OCI-LY3 (cell line): ENCODE measurements around the gene ADIG.

Experiments
- H2AFZ ChIP-seq: fragments of 200-600, 300-600 bp; shearing (Covaris generic); 2 replicates; pipeline ENCODE4 v1.6.0; 2014; ENCODE audit warnings: antibody characterized with exemption, low read depth, low read length
- H3K27ac ChIP-seq: fragments of 200-600, 300-600 bp; sonication (generic); 2 replicates; pipeline ENCODE4 v1.5.1; 2014; ENCODE audit warnings: mild to moderate bottlenecking, low read length, moderate library complexity, mixed read lengths
- H3K27me3 ChIP-seq: fragments of 200-600, 300-600 bp; sonication (generic); 2 replicates; pipeline ENCODE4 v1.6.1; 2014; ENCODE audit warnings: low read depth, low read length, mixed read lengths
- H3K36me3 ChIP-seq: fragments of 200-600, 300-600 bp; sonication (generic); replicated peaks from 2 replicates; pipeline ENCODE3; 2014; ENCODE audit warnings: low read depth, low read length, mixed read lengths
- H3K4me1 ChIP-seq: fragments of 300-600, 200-600 bp; sonication (generic); 2 replicates; pipeline ENCODE4 v1.6.1; 2014; ENCODE audit warnings: low read length, mixed read lengths
- H3K4me2 ChIP-seq: fragments of 200-600, 300-600 bp; sonication (generic); 2 replicates; pipeline ENCODE4 v1.6.1; 2014; ENCODE audit warnings: low read length, mixed read lengths
- H3K4me3 ChIP-seq: fragments of 300-600, 200-600 bp; sonication (generic); 2 replicates; pipeline ENCODE4 v1.5.1; 2014; ENCODE audit warnings: antibody characterized with exemption, mild to moderate bottlenecking, low read length, moderate library complexity
- H3K79me2 ChIP-seq: fragments of 300-600, 200-600 bp; shearing (Covaris generic); 2 replicates; pipeline ENCODE4 v1.6.1; 2014; ENCODE audit warnings: mild to moderate bottlenecking, low read length, mixed read lengths
- H3K9ac ChIP-seq: fragments of 300-600, 200-600 bp; shearing (Covaris generic); 2 replicates; pipeline ENCODE4 v1.6.0; 2014; ENCODE audit warnings: mild to moderate bottlenecking, low read length, moderate library complexity
- H3K9me3 ChIP-seq: fragments of 200-600, 300-600 bp; shearing (Covaris generic); 2 replicates; pipeline ENCODE4 v1.6.1; 2014; ENCODE audit warnings: low read length, mixed read lengths; ENCODE audit not compliant: insufficient read depth
- H4K20me1 ChIP-seq: fragments of 200-600, 300-600 bp; sonication (generic); 2 replicates; pipeline ENCODE4 v1.6.1; 2016; ENCODE audit warnings: low read length, mixed read lengths; ENCODE audit not compliant: insufficient read depth
- EZH2phosphoT487 ChIP-seq: fragments of 200-600 bp; shearing (Covaris generic); IDR thresholded peaks from 2 replicates; pipeline ENCODE4 v1.6.1; 2018; ENCODE audit warnings: antibody characterized with exemption, mixed run types, low read depth
- TF ChIP-seq, protein P1 (sequence below): fragments of 200-600, 300-600 bp; sonication (generic); IDR thresholded peaks from 2 replicates; pipeline ENCODE4 v1.5.1; 2014; ENCODE audit warnings: antibody characterized with exemption, low read length, low read depth

Gene ADIG

DNA sequence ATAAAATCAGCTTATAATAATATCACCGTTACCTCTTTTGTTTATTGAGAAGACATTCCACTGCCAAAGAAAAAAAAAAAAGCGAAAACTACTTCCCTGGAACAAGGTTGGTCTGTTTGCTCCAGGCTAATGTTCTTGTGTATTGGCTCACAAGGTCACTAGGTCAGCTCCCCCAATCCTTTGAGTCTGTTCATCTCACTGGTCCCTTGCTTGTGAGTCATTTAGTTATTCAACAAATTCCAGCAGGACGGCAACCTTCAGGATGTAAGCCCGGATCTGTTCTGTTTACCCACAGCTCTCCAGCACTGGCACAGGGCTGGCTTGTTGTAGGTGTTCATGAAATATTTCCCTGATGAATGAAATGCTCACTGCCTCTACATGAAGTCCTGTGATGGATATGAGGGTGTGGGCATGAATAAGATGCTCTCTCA is 23.9 kb downstream of the ADIG start:
- Histone ChIP-seq H3K9ac (no peak overlapping the region), H3K4me2 (no peak overlapping the region), H4K20me1 (no peaks in the 10 kb centered on the region), H3K79me2 (no peaks in the 10 kb centered on the region), H3K27ac (no peak overlapping the region), H3K4me3 (no peak overlapping the region), H3K27me3 (peaks cover 49% of the 10 kb centered on the region), H2AFZ (no peak overlapping the region), H3K9me3 (no peaks in the 10 kb centered on the region), H3K4me1 (peaks cover 12% of the 10 kb centered on the region), H3K36me3 (no peaks in the 10 kb centered on the region)
- TF ChIP-seq, protein P1, sequence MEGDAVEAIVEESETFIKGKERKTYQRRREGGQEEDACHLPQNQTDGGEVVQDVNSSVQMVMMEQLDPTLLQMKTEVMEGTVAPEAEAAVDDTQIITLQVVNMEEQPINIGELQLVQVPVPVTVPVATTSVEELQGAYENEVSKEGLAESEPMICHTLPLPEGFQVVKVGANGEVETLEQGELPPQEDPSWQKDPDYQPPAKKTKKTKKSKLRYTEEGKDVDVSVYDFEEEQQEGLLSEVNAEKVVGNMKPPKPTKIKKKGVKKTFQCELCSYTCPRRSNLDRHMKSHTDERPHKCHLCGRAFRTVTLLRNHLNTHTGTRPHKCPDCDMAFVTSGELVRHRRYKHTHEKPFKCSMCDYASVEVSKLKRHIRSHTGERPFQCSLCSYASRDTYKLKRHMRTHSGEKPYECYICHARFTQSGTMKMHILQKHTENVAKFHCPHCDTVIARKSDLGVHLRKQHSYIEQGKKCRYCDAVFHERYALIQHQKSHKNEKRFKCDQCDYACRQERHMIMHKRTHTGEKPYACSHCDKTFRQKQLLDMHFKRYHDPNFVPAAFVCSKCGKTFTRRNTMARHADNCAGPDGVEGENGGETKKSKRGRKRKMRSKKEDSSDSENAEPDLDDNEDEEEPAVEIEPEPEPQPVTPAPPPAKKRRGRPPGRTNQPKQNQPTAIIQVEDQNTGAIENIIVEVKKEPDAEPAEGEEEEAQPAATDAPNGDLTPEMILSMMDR: no peak
- TF ChIP-seq EZH2phosphoT487: no peak

DNA sequence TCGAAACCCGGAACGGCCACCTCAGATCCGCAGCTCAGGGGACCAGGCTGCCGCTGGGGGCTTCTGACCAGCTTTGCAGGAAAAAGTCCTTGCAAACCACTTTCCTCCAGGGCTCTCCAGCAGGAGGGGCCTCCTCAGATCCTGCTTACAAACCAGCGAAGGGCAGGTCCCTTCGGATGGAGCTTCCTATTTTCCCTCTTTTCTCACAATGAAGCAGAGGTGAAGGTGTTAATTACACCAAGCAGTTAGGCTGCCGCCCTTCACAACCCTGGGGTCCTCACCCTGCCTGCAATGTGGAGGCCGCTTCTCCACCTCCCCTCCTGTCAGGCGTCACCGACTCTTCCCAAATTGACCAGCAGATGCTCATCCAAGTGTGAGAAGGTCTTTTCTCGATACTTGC is 26.4 kb downstream of the ADIG start:
- Histone ChIP-seq H3K4me1 (peaks cover 12% of the 10 kb centered on the region), H3K9me3 (no peaks in the 10 kb centered on the region), H3K79me2 (no peaks in the 10 kb centered on the region), H3K36me3 (no peaks in the 10 kb centered on the region), H3K4me3 (no peak overlapping the region), H3K27me3 (peaks cover 40% of the 10 kb centered on the region), H4K20me1 (no peaks in the 10 kb centered on the region), H3K27ac (no peak overlapping the region), H3K4me2 (no peak overlapping the region), H2AFZ (no peak overlapping the region), H3K9ac (no peak overlapping the region)
- TF ChIP-seq EZH2phosphoT487: no peak
- TF ChIP-seq, protein P1: no peak

DNA sequence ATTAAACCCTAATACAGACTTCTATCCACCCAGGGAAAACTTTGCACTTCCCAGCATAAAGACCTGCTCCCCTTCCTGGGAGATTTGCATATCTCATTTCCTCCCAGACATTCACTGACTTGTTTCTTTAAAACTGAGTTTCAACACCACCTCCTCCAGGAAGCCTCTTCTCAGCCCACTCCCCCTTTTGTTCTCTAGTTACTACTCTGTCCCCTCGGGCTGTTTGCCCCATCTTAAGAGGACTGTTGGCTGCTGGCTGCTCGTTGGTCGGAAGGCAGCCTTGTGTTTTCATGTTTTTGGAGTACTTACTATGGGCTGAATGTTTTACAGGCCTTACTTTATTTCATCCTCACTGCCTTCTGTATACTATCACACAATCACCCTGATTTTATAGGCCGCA is 27.2 kb downstream of the ADIG start:
- Histone ChIP-seq H3K4me2 (peak overlapping the region; percentile 39), H3K79me2 (no peaks in the 10 kb centered on the region), H3K9ac (no peak overlapping the region), H3K4me3 (no peak overlapping the region), H2AFZ (no peak overlapping the region; the same call in 1 of the 2 replicates), H4K20me1 (no peaks in the 10 kb centered on the region), H3K27me3 (peaks cover 33% of the 10 kb centered on the region), H3K9me3 (no peaks in the 10 kb centered on the region), H3K27ac (no peak overlapping the region), H3K36me3 (no peaks in the 10 kb centered on the region), H3K4me1 (peaks cover 12% of the 10 kb centered on the region)
- TF ChIP-seq, protein P1: no peak
- TF ChIP-seq EZH2phosphoT487: no peak

DNA sequence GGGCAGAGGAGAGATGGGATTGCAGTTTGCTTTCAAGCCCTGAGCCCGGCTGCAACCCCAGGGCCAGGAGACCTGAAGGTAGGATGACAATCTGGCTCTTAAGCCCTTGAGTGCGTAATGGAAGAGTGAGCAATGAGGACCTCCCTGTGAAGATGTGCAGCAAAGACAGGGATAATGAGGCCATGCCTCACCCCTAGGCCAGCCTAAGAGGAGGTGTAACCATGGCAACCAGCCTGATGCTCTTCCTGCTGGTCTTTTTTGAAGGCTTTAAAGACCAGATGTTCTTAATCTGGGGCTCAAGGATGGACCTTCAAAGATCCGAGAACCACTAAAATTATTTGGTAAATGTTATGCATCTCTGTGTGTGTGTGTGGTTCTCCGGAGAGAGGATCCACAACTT is 28.8 kb downstream of the ADIG start:
- no peak overlapping the region for H3K4me3 ChIP-seq
- no peak overlapping the region for H3K4me2 ChIP-seq
- H3K9ac ChIP-seq: no peak overlapping the region
- H3K9me3 ChIP-seq: no peaks in the 10 kb centered on the region
- no peaks in the 10 kb centered on the region for H3K79me2 ChIP-seq
- TF ChIP-seq, protein P1: no peak
- TF ChIP-seq EZH2phosphoT487: no peak
- H3K4me1 ChIP-seq: peaks cover 12% of the 10 kb centered on the region
- no peaks in the 10 kb centered on the region for H4K20me1 ChIP-seq
- no peak overlapping the region for H3K27ac ChIP-seq
- H2AFZ ChIP-seq: no peak overlapping the region
- no peaks in the 10 kb centered on the region for H3K36me3 ChIP-seq
- peaks cover 35% of the 10 kb centered on the region for H3K27me3 ChIP-seq
